ENCODE results near the gene WAPL.

- TF ChIP-seq, protein P1, sequence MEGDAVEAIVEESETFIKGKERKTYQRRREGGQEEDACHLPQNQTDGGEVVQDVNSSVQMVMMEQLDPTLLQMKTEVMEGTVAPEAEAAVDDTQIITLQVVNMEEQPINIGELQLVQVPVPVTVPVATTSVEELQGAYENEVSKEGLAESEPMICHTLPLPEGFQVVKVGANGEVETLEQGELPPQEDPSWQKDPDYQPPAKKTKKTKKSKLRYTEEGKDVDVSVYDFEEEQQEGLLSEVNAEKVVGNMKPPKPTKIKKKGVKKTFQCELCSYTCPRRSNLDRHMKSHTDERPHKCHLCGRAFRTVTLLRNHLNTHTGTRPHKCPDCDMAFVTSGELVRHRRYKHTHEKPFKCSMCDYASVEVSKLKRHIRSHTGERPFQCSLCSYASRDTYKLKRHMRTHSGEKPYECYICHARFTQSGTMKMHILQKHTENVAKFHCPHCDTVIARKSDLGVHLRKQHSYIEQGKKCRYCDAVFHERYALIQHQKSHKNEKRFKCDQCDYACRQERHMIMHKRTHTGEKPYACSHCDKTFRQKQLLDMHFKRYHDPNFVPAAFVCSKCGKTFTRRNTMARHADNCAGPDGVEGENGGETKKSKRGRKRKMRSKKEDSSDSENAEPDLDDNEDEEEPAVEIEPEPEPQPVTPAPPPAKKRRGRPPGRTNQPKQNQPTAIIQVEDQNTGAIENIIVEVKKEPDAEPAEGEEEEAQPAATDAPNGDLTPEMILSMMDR (IDR thresholded peaks at IDR 0.05), result no peak
- TF ChIP-seq TP53 (CRISPR knock-in tag; IDR thresholded peaks at IDR 0.05), result no peak
- TF ChIP-seq KDM5A (IDR thresholded peaks at IDR 0.05), result no peak
Measured at GRCh38 chr10:86504510-86504909, 17.1 kb downstream of the WAPL start.

Data from A549 (cell line).